ENCODE results near the gene CDH13. TPM values are rescaled to one million over a fixed set of nuclear protein-coding genes. Genes with fewer than 3 reads are reported as not detected.

The CDH13 gene
- total and polyA plus RNA-seq, 9 of the 15 experiments (the other 6 are each of a cell fraction or from before 2014, with no cell fraction given) = 0.03 TPM; not detected in 8

- TF ChIP-seq HINFP (tag; conservative IDR thresholded peaks at IDR 0.05; ENCODE audit: low read depth) (no peak), HMG20B (CRISPR knock-in tag; IDR thresholded peaks at IDR 0.05) (no peak), HNRNPL (IDR thresholded peaks at IDR 0.05; ENCODE audit: low read depth, low read length) (no peak)
Measured at GRCh38 chr16:83627996-83628395, 1001.2 kb downstream of the CDH13 start (continued).

- Histone ChIP-seq H3K4me3 (no peak overlapping the region), H3K4me1 (replicated peaks in 1 of 2; ENCODE audit: control insufficient read depth in 2 of 2, insufficient read depth in 2 of 2, low read length in 2 of 2) (no peaks in the 10 kb centered on the region), H3K79me2 (ENCODE audit: control insufficient read depth, insufficient read depth, low read length) (no peaks in the 10 kb centered on the region), H3K9me3 (replicated peaks; ENCODE audit: control insufficient read depth, insufficient read depth, low read depth, low read length) (no peaks in the 10 kb centered on the region), H3K36me3 (ENCODE audit: control insufficient read depth, insufficient read depth, low read length) (no peaks in the 10 kb centered on the region), H3K9ac (ENCODE audit: insufficient read depth in 1 of 2, low read depth in 2 of 2, low read length in 2 of 2) (no peak overlapping the region), H4K20me1 (replicated peaks; ENCODE audit: control insufficient read depth, insufficient read depth, low read length) (no peaks in the 10 kb centered on the region), H2AFZ (ENCODE audit: low read depth, low read length) (no peak overlapping the region), H3K27me3 (ENCODE audit: control insufficient read depth in 2 of 2, insufficient read depth in 2 of 2, low read length in 2 of 2) (peaks cover 10 to 27% of the 10 kb centered on the region in 2 experiments), H3K27ac (ENCODE audit: extremely low read depth, low read depth, low read length) (no peak overlapping the region), H3K4me2 (ENCODE audit: insufficient read depth, low read length) (no peak overlapping the region), H3K9me1 (ENCODE audit: control insufficient read depth, insufficient read depth, low read length) (no peaks in the 10 kb centered on the region)
- intact Hi-C loops (cut with micrococcal nuclease) = no loop called here
- in situ Hi-C loops (cut with MboI) = no loop called here
- FAIRE-seq = no peak
- ChIA-PET POLR2A (interaction anchor here (1.0 kb wide), 1 partner anchor 19 kb away, joined by 3 read pairs; no protein-coding TSS in a partner anchor), CTCF (ENCODE audit: low intra/inter-chr PET ratio) (no interaction called here)
- TF ChIP-seq GMEB1 (CRISPR knock-in tag; IDR thresholded peaks at IDR 0.05) (no peak), ZSCAN29 (IDR thresholded peaks at IDR 0.05) (no peak), CXXC5 (CRISPR knock-in tag; IDR thresholded peaks at IDR 0.05) (no peak), PRDM10 (IDR thresholded peaks at IDR 0.05; ENCODE audit: partially characterized antibody) (no peak), NR2F6 (CRISPR knock-in tag; IDR thresholded peaks at IDR 0.05) (no peak), BCOR (IDR thresholded peaks at IDR 0.05) (no peak), ZZZ3 (IDR thresholded peaks at IDR 0.05) (no peak), FOSL1 (tag; conservative IDR thresholded peaks at IDR 0.05) (no peak), NKRF (IDR thresholded peaks at IDR 0.05; ENCODE audit: borderline replicate concordance) (no peak), COPS2 (conservative IDR thresholded peaks at IDR 0.05) (no peak)
- ATAC-seq = no peak
- 0% methylated on average over 3 of the region's 3 CpGs for WGBS (ENCODE audit: insufficient coverage, low coverage, missing lambda C conversion rate)
- DNase-seq (ENCODE audit: extremely low read depth in 1 of 4, low spot score in 3 of 4) = no peak
- BruUV-seq (replicated peaks) = no TSS peak
Measured at GRCh38 chr16:83629426-83629825, 1002.7 kb downstream of the CDH13 start.

Measured in K562 (cell line).